Astrocyte (in vitro differentiated cells and primary cell): ENCODE measurements around the gene DCC. TPM values are rescaled to one million over a fixed set of nuclear protein-coding genes. Genes with fewer than 3 reads are reported as not detected.
A peak's percentile ranks its signal among the peaks of the same experiment; 100 is the strongest.

ENCODE experiments used
- DNase-seq: peaks from one replicate; pipeline ENCODE4 v3.0.0-alpha.2; 2010; ENCODE audit warnings: low read depth
- FAIRE-seq: peaks from 2 replicates; lab custom pipeline; 2011; peaks lifted over from hg19 to GRCh38; lab: Jason Lieb, UNC
- H2AFZ ChIP-seq: 2 replicates; pipeline ENCODE4 v1.6.0; 2012; ENCODE audit warnings: low read depth, low read length, inconsistent platforms
- H3K27ac ChIP-seq: 2 replicates; pipeline ENCODE4 v1.5.1; 2011; ENCODE audit warnings: low read depth, low read length, inconsistent platforms
- H3K27me3 ChIP-seq: 2 replicates; pipeline ENCODE4 v1.6.0; 2011; ENCODE audit warnings: low read length, inconsistent platforms; ENCODE audit not compliant: insufficient read depth
- H3K36me3 ChIP-seq: 2 replicates; pipeline ENCODE4 v1.5.1; 2011; ENCODE audit warnings: low read length, inconsistent platforms; ENCODE audit not compliant: insufficient read depth
- H3K4me1 ChIP-seq: 2 replicates; pipeline ENCODE4 v1.5.1; 2011; ENCODE audit warnings: low read length, inconsistent platforms; ENCODE audit not compliant: insufficient read depth
- H3K4me2 ChIP-seq: 2 replicates; pipeline ENCODE4 v1.6.0; 2012; ENCODE audit warnings: low read length, inconsistent platforms
- H3K4me3 ChIP-seq: 2 replicates; pipeline ENCODE4 v1.5.1; 2011; ENCODE audit warnings: low read depth, mild to moderate bottlenecking, low read length, inconsistent platforms; ENCODE audit not compliant: insufficient read depth
- H3K79me2 ChIP-seq: 2 replicates; pipeline ENCODE4 v1.6.0; 2012; ENCODE audit warnings: mild to moderate bottlenecking, low read length, inconsistent platforms; ENCODE audit not compliant: insufficient read depth
- H3K9ac ChIP-seq: 2 replicates; pipeline ENCODE4 v1.6.0; 2012; ENCODE audit warnings: mild to moderate bottlenecking, low read length, inconsistent platforms
- H3K9me3 ChIP-seq: 2 replicates; pipeline ENCODE4 v1.5.1; 2012; ENCODE audit warnings: low read depth, mild to moderate bottlenecking, low read length, inconsistent platforms; ENCODE audit not compliant: insufficient read depth
- H4K20me1 ChIP-seq: 2 replicates; pipeline ENCODE4 v1.6.0; 2012; ENCODE audit warnings: low read length, inconsistent platforms; ENCODE audit not compliant: insufficient read depth
- H3K27ac Mint-ChIP-seq: one replicate; pipeline ENCODE4 v1.8.0; 2021; ENCODE audit warnings: mild to moderate bottlenecking, mixed read lengths; ENCODE audit not compliant: unreplicated experiment
- H3K27me3 Mint-ChIP-seq: one replicate; pipeline ENCODE4 v1.8.0; 2021; ENCODE audit warnings: low read depth, mixed read lengths; ENCODE audit not compliant: unreplicated experiment
- H3K36me3 Mint-ChIP-seq: one replicate; pipeline ENCODE4 v1.8.0; 2021; ENCODE audit warnings: low read depth, mixed read lengths; ENCODE audit not compliant: unreplicated experiment
- H3K4me1 Mint-ChIP-seq: one replicate; pipeline ENCODE4 v1.8.0; 2021; ENCODE audit warnings: low read depth, mixed read lengths; ENCODE audit not compliant: unreplicated experiment
- H3K4me3 Mint-ChIP-seq: one replicate; pipeline ENCODE4 v1.8.0; 2021; ENCODE audit warnings: mild to moderate bottlenecking, moderate library complexity, mixed read lengths; ENCODE audit not compliant: unreplicated experiment
- H3K9me3 Mint-ChIP-seq: one replicate; pipeline ENCODE4 v1.8.0; 2021; ENCODE audit warnings: mild to moderate bottlenecking, mixed read lengths; ENCODE audit not compliant: unreplicated experiment
- EZH2 ChIP-seq: IDR thresholded peaks from 2 replicates; pipeline ENCODE4 v1.6.1; 2012; ENCODE audit warnings: mild to moderate bottlenecking, low read length, inconsistent platforms; ENCODE audit not compliant: insufficient read depth
- total RNA-seq: library from RNA; stranded (reverse); gene quantifications from 2 replicates; pipeline ENCODE4 v1.2.1, GENCODE V29; 2021
- TF ChIP-seq, protein P1 (sequence below): IDR thresholded peaks from 2 replicates; pipeline ENCODE4 v1.5.1; 2011; ENCODE audit warnings: low read depth, mild to moderate bottlenecking, inconsistent platforms, low read length, moderate library complexity; ENCODE audit not compliant: insufficient read depth

Gene DCC
- total RNA-seq, 1 donor from 2014 or later: 2.6 TPM

DNA sequence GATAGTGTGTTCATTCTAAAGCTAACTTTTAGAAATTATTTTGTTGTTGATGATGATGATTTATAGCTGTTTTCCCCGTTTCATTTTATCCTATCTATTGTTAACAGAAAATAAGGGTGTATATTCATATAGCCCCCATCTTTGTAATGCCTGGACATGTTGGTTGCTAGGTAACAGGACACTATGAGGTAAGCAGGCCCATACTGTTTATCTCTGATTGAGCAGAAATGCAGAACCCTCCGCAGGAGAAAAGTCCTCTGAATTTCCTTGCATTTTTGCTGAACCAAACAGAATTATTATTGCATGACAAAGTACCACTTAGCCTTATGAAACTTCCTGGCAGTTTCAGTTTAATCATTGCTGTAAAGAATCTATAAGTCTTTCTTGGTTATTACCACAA lies 339.4 kb downstream of the DCC start:
- Mint-ChIP-seq H3K27ac (no peak overlapping the region), H3K36me3 (no peaks in the 10 kb centered on the region), H3K27me3 (no peaks in the 10 kb centered on the region), H3K9me3 (no peaks in the 10 kb centered on the region), H3K4me1 (peaks cover 12% of the 10 kb centered on the region), H3K4me3 (no peak overlapping the region)
- TF ChIP-seq EZH2: no peak
- TF ChIP-seq, protein P1, sequence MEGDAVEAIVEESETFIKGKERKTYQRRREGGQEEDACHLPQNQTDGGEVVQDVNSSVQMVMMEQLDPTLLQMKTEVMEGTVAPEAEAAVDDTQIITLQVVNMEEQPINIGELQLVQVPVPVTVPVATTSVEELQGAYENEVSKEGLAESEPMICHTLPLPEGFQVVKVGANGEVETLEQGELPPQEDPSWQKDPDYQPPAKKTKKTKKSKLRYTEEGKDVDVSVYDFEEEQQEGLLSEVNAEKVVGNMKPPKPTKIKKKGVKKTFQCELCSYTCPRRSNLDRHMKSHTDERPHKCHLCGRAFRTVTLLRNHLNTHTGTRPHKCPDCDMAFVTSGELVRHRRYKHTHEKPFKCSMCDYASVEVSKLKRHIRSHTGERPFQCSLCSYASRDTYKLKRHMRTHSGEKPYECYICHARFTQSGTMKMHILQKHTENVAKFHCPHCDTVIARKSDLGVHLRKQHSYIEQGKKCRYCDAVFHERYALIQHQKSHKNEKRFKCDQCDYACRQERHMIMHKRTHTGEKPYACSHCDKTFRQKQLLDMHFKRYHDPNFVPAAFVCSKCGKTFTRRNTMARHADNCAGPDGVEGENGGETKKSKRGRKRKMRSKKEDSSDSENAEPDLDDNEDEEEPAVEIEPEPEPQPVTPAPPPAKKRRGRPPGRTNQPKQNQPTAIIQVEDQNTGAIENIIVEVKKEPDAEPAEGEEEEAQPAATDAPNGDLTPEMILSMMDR: no peak
- DNase-seq (no peak), FAIRE-seq (no peak)
- no peak overlapping the region for H3K27ac ChIP-seq
- H3K27me3 ChIP-seq: no peaks in the 10 kb centered on the region
- H3K79me2 ChIP-seq: no peaks in the 10 kb centered on the region
- no peaks in the 10 kb centered on the region for H3K4me1 ChIP-seq
- no peak overlapping the region for H3K4me3 ChIP-seq
- no peak overlapping the region for H2AFZ ChIP-seq
- H3K9ac ChIP-seq: no peak overlapping the region
- H3K4me2 ChIP-seq: no peak overlapping the region
- H4K20me1 ChIP-seq: no peaks in the 10 kb centered on the region
- H3K9me3 ChIP-seq: no peaks in the 10 kb centered on the region
- no peaks in the 10 kb centered on the region for H3K36me3 ChIP-seq

DNA sequence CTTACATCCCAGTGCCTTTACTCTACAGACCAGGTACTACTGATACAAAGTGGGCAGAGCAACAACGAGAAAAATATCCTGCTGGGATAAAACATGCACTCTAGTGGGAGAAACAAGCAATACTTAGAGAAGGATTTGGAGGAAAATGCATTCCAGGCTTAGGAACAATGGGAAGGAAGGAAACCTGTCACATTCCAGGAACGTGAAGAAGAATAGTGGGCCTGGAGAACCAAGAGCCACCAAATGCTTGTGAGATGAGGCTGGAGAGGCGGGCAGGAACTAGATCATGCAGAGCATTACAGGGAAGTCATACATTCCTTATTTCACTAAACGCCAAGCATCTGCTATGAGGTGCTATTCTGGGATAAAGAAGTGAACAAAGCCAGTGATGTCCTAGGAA lies 342.3 kb downstream of the DCC start:
- Histone ChIP-seq H3K9ac (no peak overlapping the region), H3K79me2 (no peaks in the 10 kb centered on the region), H3K4me2 (no peak overlapping the region), H3K4me1 (no peaks in the 10 kb centered on the region), H3K27ac (no peak overlapping the region), H3K9me3 (no peaks in the 10 kb centered on the region), H3K27me3 (no peaks in the 10 kb centered on the region), H3K4me3 (no peak overlapping the region), H2AFZ (no peak overlapping the region), H4K20me1 (no peaks in the 10 kb centered on the region), H3K36me3 (no peaks in the 10 kb centered on the region)
- DNase-seq (no peak), FAIRE-seq (no peak)
- no peaks in the 10 kb centered on the region for H3K36me3 Mint-ChIP-seq
- peak overlapping the region; percentile 9 for H3K27ac Mint-ChIP-seq
- TF ChIP-seq EZH2: no peak
- TF ChIP-seq, protein P1: no peak
- H3K4me1 Mint-ChIP-seq: peaks cover 12% of the 10 kb centered on the region
- no peaks in the 10 kb centered on the region for H3K9me3 Mint-ChIP-seq
- H3K27me3 Mint-ChIP-seq: no peaks in the 10 kb centered on the region
- H3K4me3 Mint-ChIP-seq: no peak overlapping the region

DNA sequence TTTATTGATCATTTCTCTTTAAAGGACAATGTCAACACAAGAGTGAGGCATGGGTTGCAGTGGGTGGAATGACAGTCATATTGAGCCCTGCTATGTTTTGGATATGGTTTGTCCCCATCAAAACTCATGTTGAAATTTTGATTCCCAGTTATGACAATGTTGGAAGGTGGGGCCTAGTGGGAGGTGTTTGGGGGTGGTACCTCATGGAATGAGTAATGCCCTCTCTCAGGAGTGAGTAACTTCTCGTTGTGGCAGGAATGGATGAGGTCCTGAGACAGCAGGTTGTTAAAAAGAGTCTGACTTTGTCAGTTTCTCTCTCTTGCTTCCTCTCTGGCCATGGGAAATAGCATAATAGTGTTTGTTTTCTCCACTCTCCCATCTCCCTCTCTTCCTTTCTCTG lies 345.3 kb downstream of the DCC start:
- Histone ChIP-seq H3K79me2 (no peaks in the 10 kb centered on the region), H4K20me1 (no peaks in the 10 kb centered on the region), H3K4me2 (no peak overlapping the region), H3K36me3 (no peaks in the 10 kb centered on the region), H3K27me3 (no peaks in the 10 kb centered on the region), H3K9me3 (no peaks in the 10 kb centered on the region), H3K27ac (no peak overlapping the region), H3K4me3 (no peak overlapping the region), H3K4me1 (no peaks in the 10 kb centered on the region), H2AFZ (no peak overlapping the region), H3K9ac (no peak overlapping the region)
- TF ChIP-seq, protein P1: no peak
- no peak for TF ChIP-seq EZH2
- Mint-ChIP-seq H3K36me3 (no peaks in the 10 kb centered on the region), H3K4me1 (peaks cover 12% of the 10 kb centered on the region), H3K9me3 (no peaks in the 10 kb centered on the region), H3K27ac (no peak overlapping the region), H3K4me3 (no peak overlapping the region), H3K27me3 (no peaks in the 10 kb centered on the region)
- FAIRE-seq (no peak), DNase-seq (no peak)
